ENCODE data around the gene FLVCR2.
A peak's percentile ranks its signal among the peaks of the same experiment; 100 is the strongest.
"Not testable (repeated sequence)": the region's sequence is repeated elsewhere in the genome, so short reads cannot be mapped to it uniquely, and the experiment has no call there.

The FLVCR2 gene

GRCh38 chr14:75577090-75577489 lies 1.3 kb upstream of the FLVCR2 start:
- no peaks in the 10 kb centered on the region for H3K27me3 ChIP-seq (ENCODE audit: control insufficient read depth in 1 of 2, insufficient read depth in 2 of 2, low read length in 2 of 2)
- no peaks in the 10 kb centered on the region for H3K9me3 ChIP-seq (ENCODE audit: low read length)
- H3K9ac ChIP-seq (ENCODE audit: low read length), result no peak overlapping the region
- no peak overlapping the region for H3K27ac ChIP-seq (ENCODE audit: low read depth, low read length)
- H3K4me1 ChIP-seq (ENCODE audit: insufficient read depth, low read length), result peaks cover 18% of the 10 kb centered on the region
- no peak overlapping the region for H3K4me3 ChIP-seq (ENCODE audit: low read depth in 1 of 2, low read length in 2 of 2)
- H3K36me3 ChIP-seq (ENCODE audit: insufficient read depth, low read length), result no peaks in the 10 kb centered on the region

- H3K9me3 ChIP-seq (ENCODE audit: low read length), result no peaks in the 10 kb centered on the region
- H3K4me1 ChIP-seq (ENCODE audit: insufficient read depth, low read length), result peaks cover 18% of the 10 kb centered on the region
- H3K27me3 ChIP-seq (ENCODE audit: control insufficient read depth in 1 of 2, insufficient read depth in 2 of 2, low read length in 2 of 2), result no peaks in the 10 kb centered on the region
- H3K9ac ChIP-seq (ENCODE audit: low read length), result no peak overlapping the region
- H3K36me3 ChIP-seq (ENCODE audit: insufficient read depth, low read length), result no peaks in the 10 kb centered on the region
- H3K27ac ChIP-seq (ENCODE audit: low read depth, low read length), result peak overlapping the region; percentile 73
- peak overlapping the region; percentile 74 to 84 for H3K4me3 ChIP-seq (ENCODE audit: low read depth in 1 of 2, low read length in 2 of 2)
These were observed 705 bp upstream of the FLVCR2 start for GRCh38 chr14:75577729-75578101.

DNA sequence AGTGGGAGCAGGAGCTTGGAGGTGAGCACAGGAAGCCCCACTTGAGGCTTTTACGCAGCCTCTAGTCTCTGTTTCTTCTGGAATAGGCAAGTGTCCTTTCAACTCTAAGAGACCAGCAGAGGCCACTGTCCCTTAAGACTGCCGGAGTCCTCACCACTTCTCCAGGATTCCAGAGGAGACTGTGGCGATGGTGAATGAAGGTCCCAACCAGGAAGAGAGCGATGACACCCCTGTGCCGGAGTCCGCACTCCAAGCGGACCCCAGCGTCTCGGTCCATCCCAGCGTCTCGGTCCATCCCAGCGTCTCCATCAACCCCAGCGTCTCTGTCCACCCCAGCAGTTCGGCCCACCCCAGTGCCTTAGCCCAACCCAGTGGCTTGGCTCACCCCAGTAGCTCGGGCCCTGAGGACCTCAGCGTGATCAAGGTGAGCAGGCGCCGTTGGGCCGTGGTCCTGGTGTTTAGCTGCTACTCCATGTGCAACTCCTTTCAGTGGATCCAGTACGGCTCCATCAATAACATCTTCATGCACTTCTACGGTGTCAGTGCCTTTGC lies 442 bp downstream of the FLVCR2 start:
- Histone ChIP-seq H3K27me3 (ENCODE audit: control insufficient read depth in 1 of 2, insufficient read depth in 2 of 2, low read length in 2 of 2) (no peaks in the 10 kb centered on the region), H3K9me3 (ENCODE audit: low read length) (no peaks in the 10 kb centered on the region), H3K9ac (ENCODE audit: low read length) (peak overlapping the region; percentile 33), H3K4me3 (ENCODE audit: low read depth in 1 of 2, low read length in 2 of 2) (peak overlapping the region; percentile 74 to 84), H3K36me3 (ENCODE audit: insufficient read depth, low read length) (no peaks in the 10 kb centered on the region), H3K27ac (ENCODE audit: low read depth, low read length) (peak overlapping the region; percentile 73), H3K4me1 (ENCODE audit: insufficient read depth, low read length) (peaks cover 18% of the 10 kb centered on the region)

DNA sequence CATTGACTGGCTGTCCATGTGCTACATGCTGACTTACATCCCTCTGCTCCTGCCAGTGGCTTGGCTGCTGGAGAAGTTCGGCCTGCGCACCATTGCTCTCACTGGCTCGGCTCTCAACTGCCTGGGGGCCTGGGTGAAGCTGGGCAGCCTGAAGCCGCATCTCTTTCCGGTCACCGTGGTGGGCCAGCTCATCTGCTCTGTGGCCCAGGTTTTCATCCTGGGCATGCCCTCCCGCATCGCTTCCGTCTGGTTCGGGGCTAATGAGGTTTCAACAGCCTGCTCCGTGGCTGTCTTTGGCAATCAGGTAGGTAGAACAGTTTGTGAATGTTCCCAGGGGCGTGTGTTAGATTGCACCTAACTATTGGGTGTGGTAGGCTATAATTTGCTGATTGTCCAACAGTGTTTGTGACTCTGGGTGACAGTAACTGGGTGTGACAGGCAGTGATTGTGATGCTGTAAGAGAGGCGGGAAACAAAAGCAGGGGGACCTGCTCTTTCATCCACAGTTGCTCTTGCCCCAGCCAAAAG lies 981 bp downstream of the FLVCR2 start:
- no peak overlapping the region for H3K27ac ChIP-seq (ENCODE audit: low read depth, low read length)
- H3K9me3 ChIP-seq (ENCODE audit: low read length), result no peaks in the 10 kb centered on the region
- no peak overlapping the region for H3K9ac ChIP-seq (ENCODE audit: low read length)
- peaks cover 18% of the 10 kb centered on the region for H3K4me1 ChIP-seq (ENCODE audit: insufficient read depth, low read length)
- no peaks in the 10 kb centered on the region for H3K36me3 ChIP-seq (ENCODE audit: insufficient read depth, low read length)
- H3K4me3 ChIP-seq (ENCODE audit: low read depth in 1 of 2, low read length in 2 of 2), result peak overlapping the region; percentile 74 to 84
- H3K27me3 ChIP-seq (ENCODE audit: control insufficient read depth in 1 of 2, insufficient read depth in 2 of 2, low read length in 2 of 2), result no peaks in the 10 kb centered on the region

GRCh38 chr14:75579882-75580281 lies 1.5 kb downstream of the FLVCR2 start:
- Histone ChIP-seq H3K4me1 (ENCODE audit: insufficient read depth, low read length) (peaks cover 18% of the 10 kb centered on the region), H3K9me3 (ENCODE audit: low read length) (no peaks in the 10 kb centered on the region), H3K4me3 (ENCODE audit: low read depth in 1 of 2, low read length in 2 of 2) (peak overlapping the region; percentile 74 to 84), H3K36me3 (ENCODE audit: insufficient read depth, low read length) (no peaks in the 10 kb centered on the region), H3K9ac (ENCODE audit: low read length) (no peak overlapping the region), H3K27me3 (ENCODE audit: control insufficient read depth in 1 of 2, insufficient read depth in 2 of 2, low read length in 2 of 2) (no peaks in the 10 kb centered on the region), H3K27ac (ENCODE audit: low read depth, low read length) (no peak overlapping the region)

GRCh38 chr14:75587388-75587787 lies 9.0 kb downstream of the FLVCR2 start:
- H3K27ac ChIP-seq (ENCODE audit: low read depth, low read length), result no peak overlapping the region
- no peaks in the 10 kb centered on the region for H3K9me3 ChIP-seq (ENCODE audit: low read length)
- H3K27me3 ChIP-seq (ENCODE audit: control insufficient read depth in 1 of 2, insufficient read depth in 2 of 2, low read length in 2 of 2), result no peaks in the 10 kb centered on the region
- H3K9ac ChIP-seq (ENCODE audit: low read length), result no peak overlapping the region
- no peaks in the 10 kb centered on the region for H3K36me3 ChIP-seq (ENCODE audit: insufficient read depth, low read length)
- H3K4me1 ChIP-seq (ENCODE audit: insufficient read depth, low read length), result no peaks in the 10 kb centered on the region
- no peak overlapping the region for H3K4me3 ChIP-seq (ENCODE audit: low read depth in 1 of 2, low read length in 2 of 2)

GRCh38 chr14:75589931-75590330 lies 11.5 kb downstream of the FLVCR2 start:
- Histone ChIP-seq H3K36me3 (ENCODE audit: insufficient read depth, low read length) (no peaks in the 10 kb centered on the region), H3K9ac (ENCODE audit: low read length) (no peak overlapping the region), H3K27ac (ENCODE audit: low read depth, low read length) (no peak overlapping the region), H3K4me3 (ENCODE audit: low read depth in 1 of 2, low read length in 2 of 2) (no peak overlapping the region), H3K9me3 (ENCODE audit: low read length) (no peaks in the 10 kb centered on the region), H3K4me1 (ENCODE audit: insufficient read depth, low read length) (no peaks in the 10 kb centered on the region), H3K27me3 (ENCODE audit: control insufficient read depth in 1 of 2, insufficient read depth in 2 of 2, low read length in 2 of 2) (no peaks in the 10 kb centered on the region)

GRCh38 chr14:75591331-75591946 lies 13.0 kb downstream of the FLVCR2 start:
- Histone ChIP-seq H3K4me1 (ENCODE audit: insufficient read depth, low read length) (no peaks in the 10 kb centered on the region), H3K27ac (ENCODE audit: low read depth, low read length) (no peak overlapping the region), H3K4me3 (ENCODE audit: low read depth in 1 of 2, low read length in 2 of 2) (no peak overlapping the region), H3K27me3 (ENCODE audit: control insufficient read depth in 1 of 2, insufficient read depth in 2 of 2, low read length in 2 of 2) (no peaks in the 10 kb centered on the region), H3K9me3 (ENCODE audit: low read length) (no peaks in the 10 kb centered on the region), H3K9ac (ENCODE audit: low read length) (no peak overlapping the region), H3K36me3 (ENCODE audit: insufficient read depth, low read length) (no peaks in the 10 kb centered on the region)

- no peak overlapping the region for H3K27ac ChIP-seq (ENCODE audit: low read depth, low read length)
- H3K36me3 ChIP-seq (ENCODE audit: insufficient read depth, low read length), result no peaks in the 10 kb centered on the region
- no peak overlapping the region for H3K9ac ChIP-seq (ENCODE audit: low read length)
- no peaks in the 10 kb centered on the region for H3K27me3 ChIP-seq (ENCODE audit: control insufficient read depth in 1 of 2, insufficient read depth in 2 of 2, low read length in 2 of 2)
- no peak overlapping the region for H3K4me3 ChIP-seq (ENCODE audit: low read depth in 1 of 2, low read length in 2 of 2)
- H3K9me3 ChIP-seq (ENCODE audit: low read length), result no peaks in the 10 kb centered on the region
- H3K4me1 ChIP-seq (ENCODE audit: insufficient read depth, low read length), result no peaks in the 10 kb centered on the region
These were observed 13.7 kb downstream of the FLVCR2 start for GRCh38 chr14:75591987-75592575.

- Histone ChIP-seq H3K36me3 (ENCODE audit: insufficient read depth, low read length) (no peaks in the 10 kb centered on the region), H3K27me3 (ENCODE audit: control insufficient read depth in 1 of 2, insufficient read depth in 2 of 2, low read length in 2 of 2) (no peaks in the 10 kb centered on the region), H3K4me1 (ENCODE audit: insufficient read depth, low read length) (no peaks in the 10 kb centered on the region), H3K9ac (ENCODE audit: low read length) (no peak overlapping the region), H3K4me3 (ENCODE audit: low read depth in 1 of 2, low read length in 2 of 2) (no peak overlapping the region), H3K9me3 (ENCODE audit: low read length) (no peaks in the 10 kb centered on the region), H3K27ac (ENCODE audit: low read depth, low read length) (no peak overlapping the region)
These were observed 16.8 kb downstream of the FLVCR2 start for GRCh38 chr14:75595226-75595625.

DNA sequence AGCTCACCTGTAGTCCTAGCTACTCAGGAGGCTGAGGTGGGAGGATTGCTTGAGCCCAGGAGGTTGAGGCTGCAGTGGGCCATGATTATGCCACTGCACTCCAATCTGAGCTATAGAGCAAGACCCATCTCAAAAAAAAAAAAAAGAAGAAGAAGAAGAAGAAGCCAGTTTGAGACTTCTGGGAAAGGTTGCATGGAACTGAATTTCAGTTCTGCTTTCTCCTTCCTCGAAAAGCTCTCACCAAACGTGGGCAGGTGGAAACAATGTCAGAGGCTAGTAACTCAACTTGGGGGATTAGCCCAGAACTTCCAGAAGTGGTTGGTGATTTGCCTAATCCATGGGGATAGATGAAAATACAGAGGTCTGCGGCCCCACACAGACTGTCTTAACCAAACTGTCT lies 18.7 kb downstream of the FLVCR2 start:
- Histone ChIP-seq H3K9ac (ENCODE audit: low read length) (no peak overlapping the region), H3K27ac (ENCODE audit: low read depth, low read length) (no peak overlapping the region), H3K36me3 (ENCODE audit: insufficient read depth, low read length) (no peaks in the 10 kb centered on the region), H3K9me3 (ENCODE audit: low read length) (no peaks in the 10 kb centered on the region), H3K27me3 (ENCODE audit: control insufficient read depth in 1 of 2, insufficient read depth in 2 of 2, low read length in 2 of 2) (no peaks in the 10 kb centered on the region), H3K4me3 (ENCODE audit: low read depth in 1 of 2, low read length in 2 of 2) (no peak overlapping the region), H3K4me1 (ENCODE audit: insufficient read depth, low read length) (no peaks in the 10 kb centered on the region)

DNA sequence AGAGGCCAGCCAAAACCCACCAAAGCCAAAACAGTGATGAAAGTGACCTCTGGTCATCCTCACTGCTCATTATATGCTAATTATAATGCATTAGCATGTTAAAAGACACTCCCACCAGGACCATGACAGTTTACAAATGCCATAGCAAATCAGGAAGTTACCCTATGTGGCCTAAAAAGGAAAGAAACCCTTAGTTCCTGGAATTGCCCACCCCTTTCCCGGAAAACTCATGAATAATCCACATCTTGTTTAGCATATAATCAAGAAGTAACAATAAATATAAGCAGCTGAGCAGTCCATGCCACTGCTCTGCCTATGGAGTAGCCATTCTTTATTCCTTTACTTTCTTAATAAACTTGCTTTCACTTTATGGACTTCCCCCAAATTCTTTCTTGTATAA lies 21.7 kb downstream of the FLVCR2 start:
- H3K4me1 ChIP-seq (ENCODE audit: insufficient read depth, low read length); H3K9ac ChIP-seq (ENCODE audit: low read length); H3K4me3 ChIP-seq (ENCODE audit: low read depth in 1 of 2, low read length in 2 of 2); H3K27me3 ChIP-seq (ENCODE audit: control insufficient read depth in 1 of 2, insufficient read depth in 2 of 2, low read length in 2 of 2); H3K9me3 ChIP-seq (ENCODE audit: low read length); H3K27ac ChIP-seq (ENCODE audit: low read depth, low read length); H3K36me3 ChIP-seq (ENCODE audit: insufficient read depth, low read length): not testable (repeated sequence)
